HepG2 (cell line): ENCODE results near the gene ACTN1.

Experiments used
- ATF7 ChIP-seq, 2 experiments: fragments of 450-650 bp in 1 of 2; sonication (generic) in 1 of 2; formaldehyde crosslinking in 1 of 2; IDR thresholded peaks; 2 replicates each; pipeline versions ENCODE4 v1.4.0 to v1.6.1; 2016 to 2020; ENCODE audit warnings: antibody characterized with exemption in 1 of 2, mild to moderate bottlenecking in 1 of 2, missing genetic modification reagents in 1 of 2
- CEBPB ChIP-seq: IDR thresholded peaks from 2 replicates; pipeline ENCODE4 v1.6.1; 2011; ENCODE audit warnings: low read depth, low read length, improper control_type of control experiment, borderline replicate concordance
- MTF2 ChIP-seq: sonication (generic); formaldehyde crosslinking; IDR thresholded peaks from 2 replicates; pipeline ENCODE4 v1.5.0; 2020; ENCODE audit warnings: missing genetic modification reagents, borderline replicate concordance
- NFE2L1 ChIP-seq: sonication (generic); formaldehyde crosslinking; IDR thresholded peaks from 2 replicates; pipeline ENCODE4 v1.4.0; 2020; ENCODE audit warnings: missing genetic modification reagents, mild to moderate bottlenecking, borderline replicate concordance
- RFX5 ChIP-seq: IDR thresholded peaks from 2 replicates; pipeline ENCODE4 v1.6.1; 2011; ENCODE audit warnings: low read depth, low read length, improper control_type of control experiment
- ZFP36 ChIP-seq: fragments of 150-350 bp; IDR thresholded peaks from 2 replicates; pipeline ENCODE4 v1.6.1; 2018; ENCODE audit warnings: borderline replicate concordance, low read length, low read depth; ENCODE audit not compliant: partially characterized antibody
- ZNF281 ChIP-seq: sonication (generic); formaldehyde crosslinking; IDR thresholded peaks from 2 replicates; pipeline ENCODE4 v1.4.0; 2020; ENCODE audit warnings: missing genetic modification reagents, borderline replicate concordance
- ZNF891 ChIP-seq: sonication (generic); formaldehyde crosslinking; IDR thresholded peaks from 2 replicates; pipeline ENCODE4 v1.5.0; 2020; ENCODE audit warnings: mild to moderate bottlenecking, missing genetic modification reagents
- TF ChIP-seq, protein P1 (sequence below): sonication (generic); formaldehyde crosslinking; IDR thresholded peaks from 2 replicates; pipeline ENCODE4 v1.4.0; 2020; ENCODE audit warnings: missing genetic modification reagents, borderline replicate concordance
- TF ChIP-seq, protein P2 (sequence below): sonication (generic); formaldehyde crosslinking; IDR thresholded peaks from 2 replicates; pipeline ENCODE4 v1.5.0; 2020; ENCODE audit warnings: mild to moderate bottlenecking, missing genetic modification reagents, moderate library complexity

DNA sequence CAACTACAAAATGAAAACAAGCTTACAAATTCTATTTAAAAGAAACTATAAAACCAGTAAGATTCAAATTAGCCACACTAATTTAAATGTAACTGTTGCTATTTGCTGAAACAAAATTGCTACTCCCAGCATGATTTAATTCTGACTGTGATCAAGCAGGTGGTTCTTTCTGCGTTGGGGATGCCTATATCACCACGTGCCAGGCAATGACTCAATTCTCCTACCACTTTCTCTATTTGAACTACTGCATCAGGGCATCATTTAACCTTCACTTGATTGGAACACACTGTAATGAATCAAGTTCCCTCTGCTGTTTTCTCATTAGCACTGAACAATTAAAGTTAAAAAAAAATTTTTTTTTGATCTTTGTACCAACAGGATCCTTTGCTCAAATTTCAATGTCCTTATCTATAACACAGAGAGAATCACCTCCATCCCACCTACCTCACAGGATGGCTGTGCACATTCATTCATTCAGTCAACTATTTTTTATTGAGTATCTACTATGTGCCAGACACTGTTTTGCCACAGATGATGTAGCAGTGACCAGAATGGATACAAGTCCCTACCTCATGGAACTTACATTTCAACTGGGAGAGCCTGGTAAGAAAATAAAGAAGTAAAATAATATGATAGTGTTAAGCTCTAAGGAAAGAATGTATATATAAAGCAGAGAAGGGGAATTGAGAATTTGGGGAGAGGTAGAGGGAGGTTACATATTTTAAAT lies 8.0 kb upstream of the ACTN1 start:
- TF ChIP-seq NFE2L1 (CRISPR knock-in tag) (no peak), ZFP36 (no peak), ZNF891 (CRISPR knock-in tag) (no peak), MTF2 (CRISPR knock-in tag) (no peak), RFX5 (no peak), ATF7 (IDR thresholded peaks at IDR 0.05) (no peak), ATF7 (CRISPR knock-in tag; IDR thresholded peaks at IDR 0.05) (no peak), ZNF281 (CRISPR knock-in tag) (no peak), CEBPB (no peak)
- TF ChIP-seq, protein P1, sequence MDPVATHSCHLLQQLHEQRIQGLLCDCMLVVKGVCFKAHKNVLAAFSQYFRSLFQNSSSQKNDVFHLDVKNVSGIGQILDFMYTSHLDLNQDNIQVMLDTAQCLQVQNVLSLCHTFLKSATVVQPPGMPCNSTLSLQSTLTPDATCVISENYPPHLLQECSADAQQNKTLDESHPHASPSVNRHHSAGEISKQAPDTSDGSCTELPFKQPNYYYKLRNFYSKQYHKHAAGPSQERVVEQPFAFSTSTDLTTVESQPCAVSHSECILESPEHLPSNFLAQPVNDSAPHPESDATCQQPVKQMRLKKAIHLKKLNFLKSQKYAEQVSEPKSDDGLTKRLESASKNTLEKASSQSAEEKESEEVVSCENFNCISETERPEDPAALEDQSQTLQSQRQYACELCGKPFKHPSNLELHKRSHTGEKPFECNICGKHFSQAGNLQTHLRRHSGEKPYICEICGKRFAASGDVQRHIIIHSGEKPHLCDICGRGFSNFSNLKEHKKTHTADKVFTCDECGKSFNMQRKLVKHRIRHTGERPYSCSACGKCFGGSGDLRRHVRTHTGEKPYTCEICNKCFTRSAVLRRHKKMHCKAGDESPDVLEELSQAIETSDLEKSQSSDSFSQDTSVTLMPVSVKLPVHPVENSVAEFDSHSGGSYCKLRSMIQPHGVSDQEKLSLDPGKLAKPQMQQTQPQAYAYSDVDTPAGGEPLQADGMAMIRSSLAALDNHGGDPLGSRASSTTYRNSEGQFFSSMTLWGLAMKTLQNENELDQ (CRISPR knock-in tag): no peak
- TF ChIP-seq, protein P2, sequence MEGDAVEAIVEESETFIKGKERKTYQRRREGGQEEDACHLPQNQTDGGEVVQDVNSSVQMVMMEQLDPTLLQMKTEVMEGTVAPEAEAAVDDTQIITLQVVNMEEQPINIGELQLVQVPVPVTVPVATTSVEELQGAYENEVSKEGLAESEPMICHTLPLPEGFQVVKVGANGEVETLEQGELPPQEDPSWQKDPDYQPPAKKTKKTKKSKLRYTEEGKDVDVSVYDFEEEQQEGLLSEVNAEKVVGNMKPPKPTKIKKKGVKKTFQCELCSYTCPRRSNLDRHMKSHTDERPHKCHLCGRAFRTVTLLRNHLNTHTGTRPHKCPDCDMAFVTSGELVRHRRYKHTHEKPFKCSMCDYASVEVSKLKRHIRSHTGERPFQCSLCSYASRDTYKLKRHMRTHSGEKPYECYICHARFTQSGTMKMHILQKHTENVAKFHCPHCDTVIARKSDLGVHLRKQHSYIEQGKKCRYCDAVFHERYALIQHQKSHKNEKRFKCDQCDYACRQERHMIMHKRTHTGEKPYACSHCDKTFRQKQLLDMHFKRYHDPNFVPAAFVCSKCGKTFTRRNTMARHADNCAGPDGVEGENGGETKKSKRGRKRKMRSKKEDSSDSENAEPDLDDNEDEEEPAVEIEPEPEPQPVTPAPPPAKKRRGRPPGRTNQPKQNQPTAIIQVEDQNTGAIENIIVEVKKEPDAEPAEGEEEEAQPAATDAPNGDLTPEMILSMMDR: no peak
